Astrocyte of the spinal cord (primary cell): ENCODE measurements around the gene HIGD1A.

ENCODE experiments used
- DNase-seq: peaks from one replicate; pipeline ENCODE4 v3.0.0; 2011; ENCODE audit warnings: low read depth, low spot score
- H3K4me3 ChIP-seq: 2 replicates; pipeline ENCODE4 v1.5.1; 2011; ENCODE audit warnings: low read depth, mild to moderate bottlenecking, low read length, moderate library complexity
- CTCF ChIP-seq: IDR thresholded peaks from 2 replicates; pipeline ENCODE4 v1.5.1; 2012; ENCODE audit warnings: low read depth, mild to moderate bottlenecking, low read length, inconsistent platforms
- in situ Hi-C: cut with HindIII; loops from 2 replicates; pipeline ENCODE4 v1.10.0; 2017; ENCODE audit warnings: low sequenced_read_pairs

HIGD1A gene

GRCh38 chr3:42829628-42830436 lies 25.5 kb upstream of the HIGD1A start:
- DNase-seq: no peak

GRCh38 chr3:42829083-42829627 lies 24.9 kb upstream of the HIGD1A start:
- TF ChIP-seq CTCF: no peak
- in situ Hi-C loops: no loop called here
- no peak overlapping the region for H3K4me3 ChIP-seq
- no peak for DNase-seq

More at GRCh38 chr3:42829628-42830436, 25.5 kb upstream of the HIGD1A start:
- TF ChIP-seq CTCF: no peak
- H3K4me3 ChIP-seq: no peak overlapping the region
- in situ Hi-C loops: no loop called here

- DNase-seq: no peak
- TF ChIP-seq CTCF: no peak
- in situ Hi-C loops: no loop called here
- no peak overlapping the region for H3K4me3 ChIP-seq
Observed at GRCh38 chr3:42827654-42828053, 23.4 kb upstream of the HIGD1A start.

GRCh38 chr3:42827023-42827422 lies 22.7 kb upstream of the HIGD1A start:
- no peak for DNase-seq
- in situ Hi-C loops: no loop called here
- TF ChIP-seq CTCF: no peak
- no peak overlapping the region for H3K4me3 ChIP-seq

- no peak overlapping the region for H3K4me3 ChIP-seq
- no peak for TF ChIP-seq CTCF
- no peak for DNase-seq
- in situ Hi-C loops: no loop called here
Observed at GRCh38 chr3:42826141-42826540, 21.9 kb upstream of the HIGD1A start.

GRCh38 chr3:42823351-42823750 lies 19.1 kb upstream of the HIGD1A start:
- DNase-seq: no peak
- H3K4me3 ChIP-seq: no peak overlapping the region
- no peak for TF ChIP-seq CTCF
- in situ Hi-C loops: no loop called here
